Activated naive CD8-positive, alpha-beta T cell (primary cell): ENCODE measurements around the gene KLHL29.

ENCODE experiments used
- H3K27ac Mint-ChIP-seq: one replicate; pipeline ENCODE4 v1.8.0; 2021; ENCODE audit warnings: mixed read lengths
- H3K27me3 Mint-ChIP-seq: one replicate; pipeline ENCODE4 v1.8.0; 2021; ENCODE audit warnings: mixed read lengths
- H3K36me3 Mint-ChIP-seq: one replicate; pipeline ENCODE4 v1.8.0; 2021; ENCODE audit warnings: mixed read lengths
- H3K4me1 Mint-ChIP-seq: one replicate; pipeline ENCODE4 v1.8.0; 2021; ENCODE audit warnings: low read depth, mixed read lengths
- H3K4me3 Mint-ChIP-seq: one replicate; pipeline ENCODE4 v1.8.0; 2021; ENCODE audit warnings: mild to moderate bottlenecking, mixed read lengths
- H3K9me3 Mint-ChIP-seq: one replicate; pipeline ENCODE4 v1.8.0; 2021; ENCODE audit warnings: low read depth, mixed read lengths

KLHL29 gene

GRCh38 chr2:23430263-23430662 lies 45.3 kb downstream of the KLHL29 start:
- Mint-ChIP-seq H3K36me3 (no peaks in the 10 kb centered on the region), H3K4me3 (no peak overlapping the region), H3K27me3 (peaks cover 8% of the 10 kb centered on the region), H3K4me1 (no peaks in the 10 kb centered on the region), H3K9me3 (no peaks in the 10 kb centered on the region), H3K27ac (no peak overlapping the region)

DNA sequence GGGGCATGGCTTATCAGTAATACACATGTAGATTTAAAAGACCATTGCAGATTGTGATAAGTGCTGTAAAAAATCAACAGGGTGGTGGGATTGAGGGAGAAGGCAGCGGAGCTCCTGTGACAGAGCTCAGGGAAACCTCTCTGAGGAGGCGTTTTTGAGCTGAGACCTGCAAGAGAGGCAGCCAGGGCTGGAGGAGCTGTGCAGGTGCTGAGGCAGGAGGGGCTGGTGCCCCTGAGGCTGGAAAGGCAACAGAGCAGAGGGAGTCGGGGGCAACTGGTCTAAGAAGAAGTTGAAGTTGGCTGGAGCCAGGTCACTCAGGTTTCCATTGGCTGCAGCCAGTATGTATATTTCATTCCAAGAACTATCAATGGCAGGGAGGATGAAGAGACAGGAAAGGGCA lies 47.6 kb downstream of the KLHL29 start:
- H3K4me1 Mint-ChIP-seq, result peaks cover 14% of the 10 kb centered on the region

GRCh38 chr2:23433282-23433681 lies 48.3 kb downstream of the KLHL29 start:
- Mint-ChIP-seq H3K27ac (no peak overlapping the region), H3K36me3 (no peaks in the 10 kb centered on the region), H3K27me3 (peaks cover 20% of the 10 kb centered on the region), H3K9me3 (no peaks in the 10 kb centered on the region), H3K4me3 (no peak overlapping the region), H3K4me1 (peaks cover 15% of the 10 kb centered on the region)

More for the DNA sequence above, 47.6 kb downstream of the KLHL29 start:
- Mint-ChIP-seq H3K27me3 (peaks cover 18% of the 10 kb centered on the region), H3K27ac (no peak overlapping the region), H3K9me3 (no peaks in the 10 kb centered on the region), H3K36me3 (no peaks in the 10 kb centered on the region), H3K4me3 (no peak overlapping the region)

DNA sequence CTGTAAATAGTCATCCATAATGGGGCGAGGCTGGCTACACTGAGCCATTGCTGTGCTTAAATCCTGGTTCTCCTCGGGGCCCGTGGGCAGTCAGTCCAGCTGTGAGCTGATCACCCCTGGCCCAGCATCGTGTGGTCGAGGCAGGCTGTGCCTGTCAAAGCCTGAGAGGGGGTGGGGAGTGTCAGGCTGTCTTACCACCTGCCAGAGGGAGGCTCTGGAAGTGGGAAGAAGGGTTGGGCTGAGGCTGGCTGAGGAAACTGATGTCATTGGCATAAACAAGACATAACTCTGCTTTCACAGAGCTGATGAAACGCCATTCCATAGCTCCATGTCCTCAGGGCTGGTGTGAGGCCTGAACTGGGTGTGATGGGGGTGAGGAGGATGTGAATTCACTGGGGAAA lies 49.7 kb downstream of the KLHL29 start:
- peaks cover 20% of the 10 kb centered on the region for H3K27me3 Mint-ChIP-seq
- no peaks in the 10 kb centered on the region for H3K36me3 Mint-ChIP-seq
- peaks cover 15% of the 10 kb centered on the region for H3K4me1 Mint-ChIP-seq
- no peak overlapping the region for H3K27ac Mint-ChIP-seq
- no peaks in the 10 kb centered on the region for H3K9me3 Mint-ChIP-seq
- H3K4me3 Mint-ChIP-seq, result no peak overlapping the region

DNA sequence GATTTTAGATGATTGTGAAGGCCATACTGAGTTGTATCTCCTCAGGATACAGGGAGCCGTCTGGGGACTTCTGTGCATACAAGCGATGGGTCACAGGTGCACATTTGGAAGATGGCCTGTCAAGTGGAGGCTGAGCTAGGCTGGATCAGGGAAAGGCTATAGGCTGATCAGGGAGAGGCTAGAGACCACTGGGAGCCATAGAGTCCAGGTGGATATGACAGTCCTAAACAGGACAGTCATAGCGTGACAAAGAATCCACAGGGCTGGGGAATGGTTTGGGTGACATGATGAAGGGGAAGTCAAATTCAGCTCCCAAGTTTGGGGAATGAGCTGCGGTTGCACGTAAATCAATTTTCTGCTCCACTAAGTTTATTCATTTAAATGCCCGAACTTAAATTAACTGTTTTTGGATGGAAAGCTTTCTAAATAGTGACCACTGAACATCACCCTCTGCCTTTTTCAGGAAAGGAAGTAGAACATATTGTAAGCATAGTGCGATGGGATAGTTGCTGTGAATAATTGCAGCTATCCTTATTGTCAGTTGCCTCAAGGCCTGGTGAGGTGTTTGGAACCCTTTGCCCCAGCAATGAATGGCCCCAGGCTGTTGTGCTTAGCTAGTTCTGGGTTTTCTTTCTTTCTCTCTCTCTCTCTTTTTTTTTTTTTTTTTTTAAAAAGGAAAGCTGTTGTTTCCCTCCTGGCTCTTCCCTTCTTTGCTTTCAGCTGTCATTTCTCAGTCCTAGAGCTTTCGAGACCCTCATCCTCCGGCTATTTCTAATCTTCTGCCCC lies 50.5 kb downstream of the KLHL29 start:
- Mint-ChIP-seq H3K9me3 (no peaks in the 10 kb centered on the region), H3K27ac (no peak overlapping the region), H3K27me3 (peaks cover 18% of the 10 kb centered on the region), H3K4me3 (no peak overlapping the region), H3K36me3 (no peaks in the 10 kb centered on the region), H3K4me1 (peaks cover 15% of the 10 kb centered on the region)

DNA sequence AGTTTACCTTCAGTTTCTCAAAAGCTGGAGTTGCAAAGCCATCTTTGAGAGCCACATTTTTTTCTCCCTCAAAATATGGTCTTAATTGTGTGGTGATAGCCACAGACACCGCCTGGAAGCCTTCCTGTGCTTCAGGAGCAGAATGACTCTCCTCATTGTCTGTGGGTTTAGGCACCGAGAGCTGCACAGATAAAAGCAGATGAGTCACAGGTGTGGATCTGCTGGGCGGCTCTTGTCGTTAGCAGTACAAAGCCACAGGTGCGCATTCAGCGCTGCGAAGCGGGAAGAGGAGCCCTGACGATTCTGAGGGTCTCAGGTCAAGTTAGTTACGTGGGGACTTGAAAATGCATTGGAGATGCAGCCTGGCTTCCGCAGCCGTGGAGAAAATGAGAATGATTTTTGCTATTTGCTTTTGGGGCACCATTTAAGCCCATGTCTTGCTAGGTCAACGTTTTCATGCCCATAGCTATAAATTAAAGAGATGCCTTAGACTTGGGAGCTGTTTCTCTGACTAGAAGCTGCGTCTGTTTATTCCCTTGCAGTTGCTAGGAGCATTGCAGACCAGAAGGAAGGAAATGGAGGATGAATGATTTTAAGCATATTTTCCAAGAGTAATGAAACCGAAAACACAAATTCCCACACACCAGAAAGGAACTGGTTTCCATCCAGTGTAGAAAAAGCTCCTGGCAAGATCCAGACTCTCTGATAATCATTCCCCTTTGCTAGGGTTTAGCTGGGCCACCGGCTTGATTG lies 51.5 kb downstream of the KLHL29 start:
- peaks cover 19% of the 10 kb centered on the region for H3K27me3 Mint-ChIP-seq
- no peak overlapping the region for H3K27ac Mint-ChIP-seq
- no peak overlapping the region for H3K4me3 Mint-ChIP-seq
- H3K4me1 Mint-ChIP-seq, result peaks cover 15% of the 10 kb centered on the region
- H3K9me3 Mint-ChIP-seq, result no peaks in the 10 kb centered on the region
- H3K36me3 Mint-ChIP-seq, result peaks cover under 1% of the 10 kb centered on the region

DNA sequence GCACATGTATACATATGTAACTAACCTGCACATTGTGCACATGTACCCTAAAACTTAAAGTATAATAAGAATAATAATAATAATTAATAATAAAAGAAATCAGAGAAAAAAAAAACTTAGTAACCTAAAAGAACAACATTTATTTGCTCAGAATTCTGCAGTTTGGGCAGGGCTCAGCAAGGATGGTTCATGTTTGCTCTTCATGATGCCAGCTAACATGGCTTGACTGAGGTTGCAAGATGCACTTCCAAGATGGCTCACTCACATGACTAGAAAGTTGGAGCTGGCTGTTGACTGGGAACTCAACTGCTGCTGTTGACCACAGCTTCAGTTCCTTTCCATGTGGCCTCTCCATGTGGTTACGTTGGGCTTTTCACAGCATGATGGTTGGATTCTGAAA lies 56.4 kb downstream of the KLHL29 start:
- Mint-ChIP-seq H3K27me3 (peaks cover 11% of the 10 kb centered on the region), H3K36me3 (peaks cover 3% of the 10 kb centered on the region), H3K4me1 (peaks cover 8% of the 10 kb centered on the region), H3K27ac (no peak overlapping the region), H3K4me3 (no peak overlapping the region), H3K9me3 (no peaks in the 10 kb centered on the region)

DNA sequence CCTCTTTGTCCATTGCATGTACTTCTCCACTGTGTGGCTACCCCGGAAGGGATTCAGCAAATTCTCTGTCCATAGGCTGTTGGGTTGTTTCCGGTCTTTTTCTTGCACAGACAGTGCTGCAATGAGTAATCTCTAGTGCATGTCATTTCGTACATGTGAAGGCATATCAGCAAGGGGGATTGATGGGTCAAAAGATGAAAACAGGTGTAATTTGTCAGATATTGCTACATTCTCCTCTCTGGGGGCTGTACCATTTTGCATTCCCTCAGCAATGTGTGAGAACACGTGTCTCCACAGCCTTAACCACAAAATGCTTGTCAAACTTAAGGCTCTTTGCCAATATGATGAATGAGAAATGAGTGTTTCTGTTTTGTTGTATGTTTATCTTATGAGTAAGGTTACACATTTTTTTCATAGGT lies 60.5 kb downstream of the KLHL29 start:
- H3K36me3 Mint-ChIP-seq, result peaks cover 3% of the 10 kb centered on the region
- no peak overlapping the region for H3K4me3 Mint-ChIP-seq
- H3K4me1 Mint-ChIP-seq, result no peaks in the 10 kb centered on the region
- no peaks in the 10 kb centered on the region for H3K9me3 Mint-ChIP-seq
- peaks cover 2% of the 10 kb centered on the region for H3K27me3 Mint-ChIP-seq
- no peak overlapping the region for H3K27ac Mint-ChIP-seq

DNA sequence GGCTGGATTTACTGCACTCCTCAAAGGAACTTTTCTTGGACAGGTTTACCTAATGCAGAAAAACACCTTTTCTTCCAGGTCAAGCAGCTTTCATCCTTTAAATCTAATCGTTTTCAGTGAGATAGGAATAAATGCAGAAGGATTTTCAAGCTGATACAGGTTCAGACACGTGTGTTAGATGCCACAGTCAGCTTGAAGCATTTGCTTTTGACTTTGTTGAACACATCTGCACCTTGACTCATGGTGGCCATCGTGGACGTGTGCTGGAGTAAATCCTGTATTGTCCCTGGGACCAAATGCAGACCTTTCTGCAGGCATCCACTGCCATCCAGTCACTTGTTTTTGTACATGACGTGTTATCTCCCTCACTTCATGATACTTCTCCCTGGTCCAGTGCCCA lies 61.9 kb downstream of the KLHL29 start:
- Mint-ChIP-seq H3K27me3 (no peaks in the 10 kb centered on the region), H3K4me1 (peaks cover 2% of the 10 kb centered on the region), H3K9me3 (no peaks in the 10 kb centered on the region), H3K4me3 (no peak overlapping the region), H3K36me3 (no peaks in the 10 kb centered on the region), H3K27ac (no peak overlapping the region)

- Mint-ChIP-seq H3K4me3 (no peak overlapping the region), H3K9me3 (no peaks in the 10 kb centered on the region), H3K27ac (no peak overlapping the region), H3K36me3 (no peaks in the 10 kb centered on the region), H3K27me3 (no peaks in the 10 kb centered on the region), H3K4me1 (peaks cover 4% of the 10 kb centered on the region)
These were observed 62.4 kb downstream of the KLHL29 start for GRCh38 chr2:23447405-23447804.

DNA sequence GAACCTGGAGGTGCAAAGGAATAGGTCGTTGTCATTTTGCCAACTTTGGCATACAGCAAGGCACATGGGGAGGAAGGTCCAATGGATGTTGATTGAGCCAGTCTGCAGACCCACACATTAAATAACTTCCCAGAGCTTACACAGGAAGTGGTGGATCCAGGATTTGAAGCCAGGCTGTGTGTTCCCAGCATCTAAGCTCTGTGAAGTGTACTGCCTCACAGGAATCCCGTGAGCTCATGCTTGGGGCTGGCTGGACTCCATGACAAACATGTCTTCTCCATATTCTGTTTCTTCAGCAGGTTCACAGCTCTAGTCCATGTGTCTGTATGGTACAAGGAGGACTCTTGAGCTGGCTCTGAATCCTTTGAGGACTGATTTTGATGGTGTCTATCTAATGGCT lies 63.9 kb downstream of the KLHL29 start:
- H3K4me3 Mint-ChIP-seq, result no peak overlapping the region
- H3K4me1 Mint-ChIP-seq, result peaks cover 19% of the 10 kb centered on the region
- H3K27ac Mint-ChIP-seq, result no peak overlapping the region
- H3K36me3 Mint-ChIP-seq, result no peaks in the 10 kb centered on the region
- H3K27me3 Mint-ChIP-seq, result no peaks in the 10 kb centered on the region
- H3K9me3 Mint-ChIP-seq, result no peaks in the 10 kb centered on the region

GRCh38 chr2:23449413-23449812 lies 64.4 kb downstream of the KLHL29 start:
- Mint-ChIP-seq H3K4me3 (no peak overlapping the region), H3K27me3 (peaks cover under 1% of the 10 kb centered on the region), H3K4me1 (peaks cover 24% of the 10 kb centered on the region)

GRCh38 chr2:23449831-23450331 lies 64.9 kb downstream of the KLHL29 start:
- Mint-ChIP-seq H3K4me3 (no peak overlapping the region), H3K27me3 (peaks cover 3% of the 10 kb centered on the region), H3K4me1 (peaks cover 29% of the 10 kb centered on the region), H3K9me3 (no peaks in the 10 kb centered on the region), H3K36me3 (no peaks in the 10 kb centered on the region), H3K27ac (no peak overlapping the region)

More at GRCh38 chr2:23449413-23449812, 64.4 kb downstream of the KLHL29 start:
- Mint-ChIP-seq H3K9me3 (no peaks in the 10 kb centered on the region), H3K27ac (no peak overlapping the region), H3K36me3 (no peaks in the 10 kb centered on the region)

- Mint-ChIP-seq H3K27me3 (peaks cover 9% of the 10 kb centered on the region), H3K9me3 (no peaks in the 10 kb centered on the region), H3K4me1 (peaks cover 34% of the 10 kb centered on the region), H3K27ac (no peak overlapping the region), H3K4me3 (peak overlapping the region; percentile 39), H3K36me3 (no peaks in the 10 kb centered on the region)
These were observed 67.4 kb downstream of the KLHL29 start for GRCh38 chr2:23452372-23452771.

- H3K36me3 Mint-ChIP-seq, result no peaks in the 10 kb centered on the region
- H3K4me3 Mint-ChIP-seq, result peak overlapping the region; percentile 66
These were observed 68.0 kb downstream of the KLHL29 start for GRCh38 chr2:23452853-23453420.

More at GRCh38 chr2:23452853-23453420, 68.0 kb downstream of the KLHL29 start:
- Mint-ChIP-seq H3K27me3 (peaks cover 9% of the 10 kb centered on the region), H3K9me3 (no peaks in the 10 kb centered on the region), H3K4me1 (peaks cover 34% of the 10 kb centered on the region), H3K27ac (no peak overlapping the region)
